Hippocampal formation (tissue), 2 donors: Measurements from ENCODE around the gene ICAM3.
A peak's percentile ranks its signal among the peaks of the same experiment; 100 is the strongest.

ENCODE experiments used
- DNase-seq, 2 donors: peaks; one replicate each; lab custom pipeline; 2025; lab: John Stamatoyannopoulos, UW

ICAM3 gene

DNA sequence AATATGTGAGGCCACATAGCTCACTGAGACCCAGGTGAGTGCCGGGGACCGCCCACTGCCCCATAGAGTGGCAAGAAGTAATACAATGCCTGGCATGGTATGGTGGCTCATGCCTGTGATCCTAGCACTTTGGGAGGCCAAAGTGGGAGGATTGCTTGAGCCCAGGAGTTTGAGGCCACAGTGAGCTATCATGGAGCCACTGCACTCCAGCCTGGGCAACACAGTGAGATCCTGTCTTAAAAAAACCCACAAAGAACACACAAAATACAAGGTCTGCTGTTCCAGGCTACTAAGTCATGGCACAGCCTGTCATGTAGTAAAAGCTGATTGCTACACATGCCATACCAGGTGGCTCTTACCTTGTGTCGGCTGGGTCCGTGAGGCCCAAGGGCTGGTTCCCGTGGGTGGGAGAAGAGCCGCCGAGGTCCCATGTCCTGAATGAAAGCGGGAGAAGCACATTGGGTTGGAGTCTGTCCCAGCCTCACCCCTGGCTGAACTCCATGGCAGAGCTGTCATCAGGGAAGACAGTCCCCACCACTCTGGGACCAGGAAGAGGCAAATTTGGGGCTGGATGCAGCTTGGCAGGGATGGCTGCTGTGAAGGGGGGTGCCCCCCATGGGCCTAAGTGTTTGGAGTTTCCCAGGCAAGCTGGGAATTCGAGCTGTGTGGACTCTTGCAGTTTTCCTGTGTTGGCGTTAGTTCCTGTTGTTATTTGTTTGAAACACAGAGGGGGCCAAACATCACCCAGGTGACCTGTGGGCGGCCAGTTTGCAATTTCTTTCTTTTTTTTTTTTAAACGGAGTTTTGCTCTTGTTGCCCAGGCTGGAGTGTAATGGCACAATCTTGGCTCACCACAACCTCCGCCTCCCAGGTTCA is 20.4 kb downstream of the ICAM3 start:
- no peak for DNase-seq

DNA sequence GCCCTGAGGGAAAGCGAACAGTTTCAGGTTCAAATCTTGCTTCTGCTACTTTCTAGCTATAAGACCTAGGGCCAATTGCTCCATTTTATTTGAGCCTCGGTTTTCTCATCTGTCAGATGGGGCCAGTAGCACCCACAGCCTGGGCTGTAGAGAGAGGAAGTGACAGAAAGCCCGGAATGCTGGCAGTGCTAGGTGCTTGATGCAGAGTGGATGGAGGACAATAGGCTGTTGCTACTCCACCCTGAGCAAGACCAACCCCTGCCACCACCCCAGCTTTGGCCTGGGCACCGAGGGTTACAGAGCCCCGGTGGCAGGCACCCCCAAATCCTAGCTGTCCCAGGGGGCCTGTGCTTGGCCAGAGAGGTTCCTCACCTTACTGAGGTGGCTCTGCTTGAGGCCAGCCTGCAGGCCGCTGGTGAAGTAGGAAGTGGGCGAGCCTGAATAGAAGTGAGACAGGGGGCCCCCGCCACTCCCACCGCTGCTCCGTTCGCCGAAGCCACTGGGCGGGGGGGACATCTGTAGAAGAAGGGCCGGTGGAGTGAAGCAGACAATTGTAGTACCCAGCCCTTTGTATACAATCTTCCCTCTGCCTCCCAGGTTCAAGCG is 21.5 kb downstream of the ICAM3 start:
- no peak for DNase-seq

DNA sequence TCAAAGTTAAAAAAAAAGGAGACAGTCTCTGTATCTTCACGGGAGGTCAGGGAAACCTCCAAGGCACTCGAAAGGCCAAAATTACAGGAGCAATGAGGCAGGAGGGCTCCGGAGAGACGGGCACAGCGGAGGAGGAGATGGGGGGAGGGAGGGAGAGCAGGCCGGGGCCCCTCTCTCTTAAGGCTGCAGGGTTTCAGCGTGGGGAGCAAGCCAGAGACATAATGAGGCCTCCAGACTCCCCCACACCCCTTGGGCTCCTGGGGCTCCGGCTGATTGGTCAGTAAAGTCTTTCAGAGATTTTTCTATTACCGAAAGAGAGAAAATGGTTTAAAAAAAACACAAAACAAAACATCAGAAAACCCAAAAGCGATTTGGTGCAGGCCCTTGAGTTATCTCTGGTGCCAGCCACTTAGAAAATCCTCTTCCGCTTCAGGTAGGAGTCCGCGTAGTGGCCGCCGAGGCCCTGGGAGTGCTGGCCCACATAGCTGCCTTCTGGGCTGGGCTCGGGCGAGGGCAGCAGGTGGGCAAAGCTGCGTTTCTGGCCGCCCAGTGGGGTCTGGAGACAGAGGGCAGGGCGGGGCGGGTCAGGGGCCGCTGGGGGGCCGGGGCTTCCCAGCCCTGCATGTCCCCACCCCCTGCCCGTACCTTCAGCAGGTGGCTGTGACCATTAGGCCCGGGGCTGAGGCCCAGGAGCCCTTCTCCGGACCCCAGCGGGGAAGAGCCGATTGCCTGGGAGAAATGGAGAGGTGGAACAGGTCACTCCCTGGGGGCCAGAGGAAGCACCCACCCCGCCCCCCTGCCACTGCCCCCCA is 22.2 kb downstream of the ICAM3 start:
- no peak for DNase-seq

DNA sequence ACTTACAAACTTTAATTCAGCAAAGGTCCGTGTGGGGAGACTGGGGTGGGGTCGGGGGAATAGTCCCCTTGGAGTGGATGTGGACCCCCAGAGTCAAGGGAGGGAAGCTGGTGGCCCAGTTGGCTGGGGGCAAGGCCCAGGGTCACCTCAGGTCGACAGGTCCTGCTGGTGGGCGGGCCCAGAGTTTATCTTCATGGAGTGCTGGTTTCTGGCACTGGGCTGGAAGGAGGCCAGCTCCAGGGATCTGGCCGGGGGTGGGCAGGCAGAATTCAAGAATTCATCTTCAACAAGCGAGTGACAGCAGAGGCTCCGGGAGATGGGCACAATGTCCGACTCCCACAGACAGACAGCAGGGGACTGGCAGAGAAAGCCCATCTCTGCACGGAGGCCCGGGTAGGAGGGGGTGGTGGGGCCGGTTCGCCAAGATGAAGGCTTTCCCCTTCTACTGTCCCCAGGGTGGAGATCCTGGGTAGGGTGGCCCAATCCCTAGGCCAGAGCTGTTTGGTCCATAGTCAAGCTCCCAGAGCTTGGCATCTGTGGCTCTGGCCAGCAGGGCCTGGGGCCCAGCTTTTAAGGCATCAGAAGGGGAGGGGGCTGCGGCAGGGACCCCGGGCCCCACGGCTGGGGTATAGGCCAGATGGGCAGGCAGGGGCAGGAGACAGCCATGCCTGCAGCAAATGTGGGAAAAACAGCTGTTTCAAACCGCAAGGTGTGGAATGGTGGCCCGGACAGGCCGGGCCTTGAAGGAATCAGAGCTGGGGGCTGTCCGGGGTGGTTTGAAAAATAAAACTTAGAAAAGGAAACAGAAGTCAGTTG is 23.0 kb downstream of the ICAM3 start:
- DNase-seq, result no peak

DNA sequence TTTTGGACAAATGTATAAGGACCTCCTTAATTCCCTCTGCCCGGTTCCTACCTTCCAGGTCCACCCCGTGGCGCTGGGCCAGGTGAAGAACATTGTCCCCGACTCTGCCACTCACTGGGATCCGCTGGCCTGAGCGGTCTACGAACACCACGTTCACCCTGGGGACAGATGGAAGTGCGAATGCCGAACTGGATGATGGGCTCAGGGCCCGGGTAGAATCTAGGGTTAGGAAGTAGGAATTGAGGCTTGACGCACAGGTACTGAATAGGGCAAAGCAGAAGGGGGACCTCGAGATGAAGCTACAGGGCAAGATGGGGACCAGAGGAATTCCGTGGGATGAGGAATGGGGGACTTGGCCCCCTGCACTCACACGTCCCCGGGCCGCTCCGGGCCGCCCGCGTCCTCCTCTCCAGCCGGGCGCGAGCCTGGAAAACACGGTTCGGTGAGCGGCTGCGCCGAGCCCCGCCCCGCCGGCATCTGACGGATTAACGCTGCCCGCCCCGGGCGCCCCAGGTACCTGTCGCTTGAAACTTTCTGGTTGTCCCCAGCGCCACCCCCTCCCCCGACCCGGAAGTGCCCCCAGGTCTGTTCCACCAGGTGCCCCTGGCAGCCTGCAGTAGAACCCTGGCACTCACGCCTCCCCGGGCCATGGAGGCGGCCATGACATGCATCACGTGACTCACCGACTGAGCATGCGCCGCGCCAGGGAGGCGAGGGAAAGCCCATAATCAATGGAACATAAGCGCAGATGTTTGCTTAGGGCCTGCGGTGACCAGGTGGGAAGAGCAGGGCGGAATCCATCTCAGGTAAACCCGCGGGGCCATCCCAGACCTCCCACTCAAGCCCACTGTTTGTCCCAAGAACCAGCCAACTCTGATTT is 23.8 kb downstream of the ICAM3 start, which contains the start of gene FDX2:
TSS of gene FDX2 (minus strand) at position 681 of the 880 bp plus-strand sequence. CDS start at position 662, 19 bp downstream.
- peak; percentile 41 to 88 for DNase-seq

DNA sequence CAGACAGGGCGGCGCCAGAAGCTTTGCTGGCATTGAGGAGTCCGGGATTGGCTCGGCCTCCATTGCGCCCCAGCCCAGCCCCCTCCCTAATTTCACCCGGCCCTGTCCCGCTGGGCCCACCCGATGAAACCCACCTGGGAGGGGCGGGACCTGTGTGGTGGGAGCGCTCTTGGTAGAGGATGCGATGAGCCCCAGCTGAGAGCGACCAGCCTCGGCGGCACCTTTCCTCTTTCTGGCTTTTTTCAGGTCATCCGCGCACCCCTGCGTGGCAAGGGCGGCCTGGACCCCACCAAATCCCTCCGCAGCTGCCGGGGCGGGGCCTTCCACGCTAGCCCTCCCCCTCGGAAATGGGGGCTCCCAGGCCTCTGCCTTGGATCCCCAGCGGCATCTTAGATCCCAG is 30.0 kb downstream of the ICAM3 start, which contains the start of gene ZGLP1:
TSS of gene ZGLP1 (minus strand) at position 393 of the 400 bp plus-strand sequence.
- DNase-seq, result no peak

DNA sequence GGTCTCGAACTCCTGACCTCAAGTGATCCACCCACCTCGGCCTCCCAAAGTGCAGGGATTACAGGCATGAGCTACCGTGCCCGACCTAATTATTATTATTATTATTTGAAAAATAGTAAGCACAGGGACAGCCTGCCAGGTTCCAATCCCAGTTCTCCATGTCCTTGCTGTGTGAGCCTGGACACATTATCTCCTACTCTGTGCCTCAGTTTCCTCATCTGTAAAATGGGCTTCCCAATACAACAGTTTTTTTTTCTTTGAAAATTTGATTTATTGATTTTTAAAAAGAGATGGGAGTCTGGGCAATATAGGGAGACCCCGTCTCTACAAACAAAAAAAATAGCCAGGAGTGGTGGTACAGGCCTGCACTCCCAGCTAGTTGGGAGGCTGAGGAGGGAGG is 33.1 kb downstream of the ICAM3 start:
- DNase-seq, result no peak

DNA sequence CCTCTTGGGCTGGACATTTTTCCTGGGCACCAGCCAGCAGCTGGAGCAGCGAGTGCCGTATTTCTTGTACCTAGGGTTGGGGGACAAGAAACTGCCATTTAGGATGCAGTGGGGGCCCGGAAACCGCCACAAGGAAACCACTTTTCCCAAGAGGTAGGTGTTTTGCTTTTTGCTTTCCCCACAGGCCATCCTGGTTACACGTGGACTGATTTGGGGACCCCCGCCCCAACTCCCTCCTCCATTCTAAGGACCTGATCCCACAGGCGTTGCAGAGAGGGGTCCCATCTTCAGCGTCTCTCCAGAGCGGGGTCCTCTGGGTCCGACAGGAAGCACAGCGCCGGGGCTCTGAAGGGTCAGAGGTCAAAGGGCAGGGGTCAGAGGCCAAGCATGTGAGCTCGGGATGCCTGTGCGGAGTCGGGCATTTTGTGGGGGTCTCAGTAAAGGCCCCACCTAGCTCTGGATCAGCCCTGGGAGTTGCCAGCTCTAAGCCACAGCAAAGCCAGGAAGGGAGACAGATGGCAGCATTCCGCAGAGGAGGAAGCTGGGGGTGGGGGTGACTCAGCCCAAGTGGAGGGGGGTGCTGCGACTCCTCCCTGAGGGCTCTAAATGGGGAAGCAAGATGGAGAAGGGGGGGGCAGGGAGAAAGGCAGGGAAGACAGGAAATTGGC is 34.2 kb downstream of the ICAM3 start:
- DNase-seq, result peak in 1 of 2 donors; percentile 35

DNA sequence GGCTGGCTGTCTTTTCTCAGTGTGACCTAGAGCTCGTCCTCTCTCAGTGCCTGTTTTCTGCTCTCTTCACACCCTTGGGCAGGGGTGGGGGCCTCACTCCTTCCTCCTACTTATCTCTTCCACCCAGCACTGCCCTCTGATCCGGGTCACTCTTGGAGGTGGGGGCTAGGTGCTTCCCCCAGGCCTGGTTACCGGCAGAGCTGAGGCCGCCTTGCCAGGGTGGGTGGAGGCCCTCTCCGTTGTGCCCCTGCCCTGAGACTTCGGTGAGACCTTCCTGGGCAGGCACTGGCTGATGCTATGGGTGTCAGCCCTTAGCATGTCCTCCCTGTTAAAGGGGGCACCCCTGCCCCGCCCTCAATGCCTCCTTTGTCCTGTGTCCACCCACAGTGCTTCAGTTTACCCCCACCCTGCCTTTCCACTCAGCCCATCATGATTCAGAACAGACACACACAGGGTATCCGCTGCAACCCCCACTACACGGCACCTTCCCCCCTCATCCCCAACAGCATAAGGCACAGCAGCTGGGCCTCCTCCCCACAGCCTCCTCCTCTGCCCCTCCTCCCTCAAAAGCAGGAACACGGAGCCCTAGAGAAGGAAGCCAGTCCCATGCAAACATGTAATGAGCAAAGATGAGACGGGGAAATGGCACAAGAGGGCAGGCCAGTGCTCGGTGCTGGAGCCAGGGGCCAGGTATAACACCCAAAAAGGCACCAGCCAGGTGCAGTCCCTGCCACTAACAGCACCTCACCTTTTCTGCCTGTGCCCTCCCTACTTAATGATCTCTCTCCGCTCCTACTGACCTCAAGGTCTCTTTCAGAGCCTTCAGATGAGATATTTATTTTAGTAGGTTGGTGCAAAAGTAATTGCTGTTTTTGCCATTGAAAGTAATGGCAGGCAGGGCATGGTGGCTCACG is 39.6 kb downstream of the ICAM3 start:
- DNase-seq, result no peak

DNA sequence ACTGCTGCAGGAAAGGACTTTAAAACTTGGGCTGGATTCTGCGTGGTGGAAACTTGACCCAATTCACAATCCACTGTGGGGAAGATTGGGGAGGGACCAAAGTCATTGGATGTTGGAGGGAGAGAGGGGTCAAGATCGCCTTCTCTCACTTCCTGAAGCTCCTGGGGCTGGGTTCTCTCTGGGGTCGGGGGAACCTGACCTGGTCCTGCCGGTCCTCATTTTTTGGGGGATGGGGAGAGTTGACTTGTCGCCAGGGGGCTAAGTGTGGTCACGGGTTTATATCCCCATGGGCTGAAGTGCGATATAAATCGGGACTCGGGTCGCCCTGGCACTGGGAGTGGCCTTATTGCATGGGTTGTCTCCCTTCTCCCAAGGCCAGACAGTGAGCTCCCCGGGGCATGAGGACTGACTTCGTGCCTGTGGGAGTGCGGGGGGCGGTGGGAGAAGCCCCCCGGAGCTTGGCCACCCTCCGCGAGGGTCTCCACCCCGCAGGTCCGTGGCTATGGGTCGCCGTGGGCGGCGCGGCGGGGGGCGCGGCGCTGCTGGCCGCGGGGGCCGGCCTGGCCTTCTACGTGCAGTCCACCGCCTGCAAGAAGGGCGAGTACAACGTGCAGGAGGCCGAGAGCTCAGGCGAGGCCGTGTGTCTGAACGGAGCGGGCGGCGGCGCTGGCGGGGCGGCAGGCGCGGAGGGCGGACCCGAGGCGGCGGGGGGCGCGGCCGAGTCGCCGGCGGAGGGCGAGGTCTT is 43.4 kb downstream of the ICAM3 start:
- DNase-seq, result no peak

DNA sequence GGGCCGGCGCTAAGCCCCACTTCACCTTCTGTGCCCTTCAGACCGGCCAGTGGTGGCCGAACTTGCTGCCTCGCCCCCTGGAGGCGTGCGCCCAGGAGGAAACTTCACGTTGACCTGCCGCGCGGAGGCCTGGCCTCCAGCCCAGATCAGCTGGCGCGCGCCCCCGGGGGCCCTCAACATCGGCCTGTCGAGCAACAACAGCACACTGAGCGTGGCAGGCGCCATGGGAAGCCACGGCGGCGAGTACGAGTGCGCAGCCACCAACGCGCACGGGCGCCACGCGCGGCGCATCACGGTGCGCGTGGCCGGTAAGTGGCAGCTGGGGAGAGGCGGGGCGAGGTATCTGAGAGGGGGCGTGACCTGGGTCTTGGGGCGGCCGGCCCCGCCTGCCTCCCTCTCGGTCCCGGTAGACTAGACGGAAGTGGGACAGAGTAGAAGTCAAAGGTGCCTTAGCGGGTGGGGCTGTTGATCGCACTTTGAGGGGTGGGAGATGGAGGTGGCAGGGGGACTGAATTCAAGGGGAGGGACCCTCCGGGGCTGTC is 44.0 kb downstream of the ICAM3 start:
- no peak for DNase-seq

DNA sequence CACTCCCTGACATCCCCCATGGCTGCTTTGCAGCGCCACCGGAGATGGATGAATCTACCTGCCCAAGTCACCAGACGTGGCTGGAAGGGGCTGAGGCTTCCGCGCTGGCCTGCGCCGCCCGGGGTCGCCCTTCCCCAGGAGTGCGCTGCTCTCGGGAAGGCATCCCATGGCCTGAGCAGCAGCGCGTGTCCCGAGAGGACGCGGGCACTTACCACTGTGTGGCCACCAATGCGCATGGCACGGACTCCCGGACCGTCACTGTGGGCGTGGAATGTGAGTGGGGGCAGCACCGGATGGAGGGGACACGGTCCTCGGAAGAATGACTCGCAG is 45.1 kb downstream of the ICAM3 start:
- DNase-seq, result no peak

DNA sequence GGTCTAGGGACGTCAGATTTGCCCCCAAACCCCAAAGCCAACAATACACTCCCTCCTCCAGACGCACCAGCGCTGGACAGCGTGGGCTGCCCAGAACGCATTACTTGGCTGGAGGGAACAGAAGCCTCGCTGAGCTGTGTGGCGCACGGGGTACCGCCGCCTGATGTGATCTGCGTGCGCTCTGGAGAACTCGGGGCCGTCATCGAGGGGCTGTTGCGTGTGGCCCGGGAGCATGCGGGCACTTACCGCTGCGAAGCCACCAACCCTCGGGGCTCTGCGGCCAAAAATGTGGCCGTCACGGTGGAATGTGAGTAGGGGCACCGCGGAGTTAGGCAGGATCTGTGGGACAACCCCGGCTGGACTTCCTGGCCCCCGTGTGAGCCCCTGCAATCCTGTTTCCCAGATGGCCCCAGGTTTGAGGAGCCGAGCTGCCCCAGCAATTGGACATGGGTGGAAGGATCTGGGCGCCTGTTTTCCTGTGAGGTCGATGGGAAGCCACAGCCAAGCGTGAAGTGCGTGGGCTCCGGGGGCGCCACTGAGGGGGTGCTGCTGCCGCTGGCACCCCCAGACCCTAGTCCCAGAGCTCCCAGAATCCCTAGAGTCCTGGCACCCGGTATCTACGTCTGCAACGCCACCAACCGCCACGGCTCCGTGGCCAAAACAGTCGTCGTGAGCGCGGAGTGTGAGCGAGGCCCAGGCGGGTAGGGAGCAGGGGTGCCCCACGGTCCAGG is 45.6 kb downstream of the ICAM3 start:
- DNase-seq, result no peak

DNA sequence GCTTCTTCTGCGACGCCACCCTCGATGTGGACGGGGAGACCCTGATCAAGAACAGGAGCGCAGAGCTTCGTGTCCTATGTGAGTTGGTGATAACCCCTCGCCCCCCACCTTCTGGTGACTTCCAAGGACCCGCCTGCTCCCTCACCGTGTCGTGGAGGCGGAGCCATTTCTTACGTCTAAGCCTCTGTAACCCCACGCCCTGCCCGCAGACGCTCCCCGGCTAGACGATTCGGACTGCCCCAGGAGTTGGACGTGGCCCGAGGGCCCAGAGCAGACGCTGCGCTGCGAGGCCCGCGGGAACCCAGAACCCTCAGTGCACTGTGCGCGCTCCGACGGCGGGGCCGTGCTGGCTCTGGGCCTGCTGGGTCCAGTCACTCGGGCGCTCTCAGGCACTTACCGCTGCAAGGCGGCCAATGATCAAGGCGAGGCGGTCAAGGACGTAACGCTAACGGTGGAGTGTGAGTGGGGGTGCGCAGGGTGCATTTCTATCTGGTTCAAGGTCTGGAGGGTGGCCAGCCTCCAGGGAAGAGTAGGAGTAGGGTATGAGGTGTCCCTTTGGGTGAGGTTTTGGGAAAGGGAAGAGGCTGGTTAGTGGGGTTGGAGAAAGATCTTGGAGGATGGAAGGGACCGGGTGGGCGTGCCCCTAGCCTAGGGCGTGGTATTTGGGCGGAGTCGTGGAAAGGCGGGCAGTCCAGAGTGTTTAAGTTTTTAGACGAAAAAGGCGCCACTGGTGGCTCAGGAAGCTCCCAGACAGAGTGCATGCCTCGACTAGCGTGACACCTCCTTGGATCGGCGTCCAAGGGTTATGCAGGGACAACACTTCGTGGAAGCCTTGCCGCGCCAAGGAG is 46.4 kb downstream of the ICAM3 start:
- no peak for DNase-seq

DNA sequence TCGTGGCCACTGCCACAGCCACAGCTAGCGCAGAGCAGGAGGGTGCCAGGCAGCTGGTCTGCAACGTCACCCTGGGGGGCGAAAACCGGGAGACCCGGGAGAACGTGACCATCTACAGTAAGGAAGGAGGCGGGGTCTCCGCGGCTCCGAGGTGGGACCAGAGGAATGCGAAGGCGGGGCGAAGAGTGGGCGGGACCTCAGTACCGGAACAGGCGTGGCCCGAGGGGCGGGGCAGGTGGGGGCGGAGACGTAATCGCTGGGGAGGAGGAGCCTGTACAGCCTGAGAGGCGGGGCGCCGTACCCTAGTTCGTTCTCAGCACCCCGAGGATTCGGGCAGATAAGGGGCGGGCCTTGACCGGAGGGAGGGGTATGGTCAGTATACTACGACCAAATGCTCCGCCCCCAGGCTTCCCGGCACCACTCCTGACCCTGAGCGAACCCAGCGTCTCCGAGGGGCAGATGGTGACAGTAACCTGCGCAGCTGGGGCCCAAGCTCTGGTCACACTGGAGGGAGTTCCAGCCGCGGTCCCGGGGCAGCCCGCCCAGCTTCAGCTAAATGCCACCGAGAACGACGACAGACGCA is 47.1 kb downstream of the ICAM3 start:
- DNase-seq, result peak in 1 of 2 donors; percentile 26
